NCI-H2081 treated with DMSO at 0.1 percent for 48 hours (cell line): ENCODE measurements around the gene GNB3.

Experiments
- DNase-seq: peaks from one replicate; lab custom pipeline; 2025; lab: John Stamatoyannopoulos, UW

The GNB3 gene

GRCh38 chr12:6837370-6838060 is 3.2 kb upstream of the GNB3 start:
- DNase-seq, result no peak

- no peak for DNase-seq
These were observed 1.9 kb upstream of the GNB3 start for GRCh38 chr12:6838854-6839253.

GRCh38 chr12:6839482-6840201 is 1.1 kb upstream of the GNB3 start:
- no peak for DNase-seq

GRCh38 chr12:6840330-6840729 is 395 bp upstream of the GNB3 start:
- no peak for DNase-seq

- DNase-seq, result no peak
These were observed 1.4 kb downstream of the GNB3 start for GRCh38 chr12:6842075-6842474.

- DNase-seq, result no peak
These were observed 2.6 kb downstream of the GNB3 start for GRCh38 chr12:6843118-6843902.

- DNase-seq, result no peak
These were observed 4.7 kb downstream of the GNB3 start for GRCh38 chr12:6845395-6845794.

GRCh38 chr12:6846316-6846869 is 5.7 kb downstream of the GNB3 start:
- DNase-seq, result no peak

- no peak for DNase-seq
These were observed 7.0 kb downstream of the GNB3 start for GRCh38 chr12:6847676-6848075.

- DNase-seq, result no peak
These were observed 8.7 kb downstream of the GNB3 start for GRCh38 chr12:6849427-6849826.

GRCh38 chr12:6849976-6850560 is 9.3 kb downstream of the GNB3 start:
- DNase-seq, result no peak

GRCh38 chr12:6850796-6851152 is 10.0 kb downstream of the GNB3 start:
- DNase-seq, result no peak

GRCh38 chr12:6851153-6851920 is 10.6 kb downstream of the GNB3 start, which contains the start of gene CDCA3:
Gene CDCA3, minus strand, starts transcription at chr12:6851286. Its CDS starts 334 bp downstream, at chr12:6850952.
- peak; percentile 97 for DNase-seq

GRCh38 chr12:6851921-6852650 is 11.4 kb downstream of the GNB3 start, which contains the start of gene USP5:
Gene USP5, plus strand, starts transcription at chr12:6852150. Its CDS starts 30 bp downstream, at chr12:6852180.
- peak; percentile 98 for DNase-seq

GRCh38 chr12:6852651-6853354 is 12.1 kb downstream of the GNB3 start:
- no peak for DNase-seq

GRCh38 chr12:6853626-6854025 is 12.9 kb downstream of the GNB3 start:
- no peak for DNase-seq

- no peak for DNase-seq
These were observed 13.3 kb downstream of the GNB3 start for GRCh38 chr12:6854036-6854435.

- DNase-seq, result no peak
These were observed 14.6 kb downstream of the GNB3 start for GRCh38 chr12:6855322-6855721.

GRCh38 chr12:6858799-6859198 is 18.1 kb downstream of the GNB3 start:
- no peak for DNase-seq

- DNase-seq, result no peak
These were observed 19.4 kb downstream of the GNB3 start for GRCh38 chr12:6860116-6860515.
